ENCODE measurements around the gene STAP1.

STAP1 gene

DNA sequence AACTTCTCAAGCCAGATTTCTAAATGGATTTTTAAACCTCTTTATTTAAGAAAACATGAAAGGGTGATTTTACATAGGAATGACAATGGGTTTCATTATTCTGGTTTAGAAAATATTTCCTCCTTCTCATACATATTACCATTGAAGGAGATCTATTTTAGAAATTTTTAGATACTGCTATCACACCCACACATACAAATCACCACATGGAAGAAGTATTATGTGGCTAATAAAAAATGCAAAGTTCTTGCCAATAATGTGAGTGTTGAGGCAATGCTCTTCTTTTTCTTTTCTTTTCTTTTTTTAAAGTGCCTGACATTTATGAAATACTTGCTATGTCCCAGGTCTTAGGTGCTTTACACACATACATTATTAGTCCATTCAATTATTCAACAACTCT, 6.8 kb downstream of the STAP1 start:
- no peak; the same call in 2 of the 3 replicates for ATAC-seq
- TF ChIP-seq, protein P1, sequence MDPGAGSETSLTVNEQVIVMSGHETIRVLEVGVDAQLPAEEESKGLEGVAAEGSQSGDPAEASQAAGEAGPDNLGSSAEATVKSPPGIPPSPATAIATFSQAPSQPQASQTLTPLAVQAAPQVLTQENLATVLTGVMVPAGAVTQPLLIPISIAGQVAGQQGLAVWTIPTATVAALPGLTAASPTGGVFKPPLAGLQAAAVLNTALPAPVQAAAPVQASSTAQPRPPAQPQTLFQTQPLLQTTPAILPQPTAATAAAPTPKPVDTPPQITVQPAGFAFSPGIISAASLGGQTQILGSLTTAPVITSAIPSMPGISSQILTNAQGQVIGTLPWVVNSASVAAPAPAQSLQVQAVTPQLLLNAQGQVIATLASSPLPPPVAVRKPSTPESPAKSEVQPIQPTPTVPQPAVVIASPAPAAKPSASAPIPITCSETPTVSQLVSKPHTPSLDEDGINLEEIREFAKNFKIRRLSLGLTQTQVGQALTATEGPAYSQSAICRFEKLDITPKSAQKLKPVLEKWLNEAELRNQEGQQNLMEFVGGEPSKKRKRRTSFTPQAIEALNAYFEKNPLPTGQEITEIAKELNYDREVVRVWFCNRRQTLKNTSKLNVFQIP (CRISPR knock-in tag; IDR thresholded peaks at IDR 0.05; ENCODE audit: borderline replicate concordance, low read depth) = no peak
- TF ChIP-seq ISL1 (CRISPR knock-in tag; IDR thresholded peaks at IDR 0.05) (no peak), ARNTL (CRISPR knock-in tag; IDR thresholded peaks at IDR 0.05; ENCODE audit: borderline replicate concordance, low read depth) (no peak), ZC3H10 (CRISPR knock-in tag; IDR thresholded peaks at IDR 0.05) (no peak), TCF4 (CRISPR knock-in tag; IDR thresholded peaks at IDR 0.05; ENCODE audit: borderline replicate concordance) (no peak), ZNF8 (CRISPR knock-in tag; IDR thresholded peaks at IDR 0.05) (no peak), BACH2 (CRISPR knock-in tag; IDR thresholded peaks at IDR 0.05; ENCODE audit: borderline replicate concordance) (no peak), ZNF70 (CRISPR knock-in tag; IDR thresholded peaks at IDR 0.05) (no peak), ESRRG (CRISPR knock-in tag; IDR thresholded peaks at IDR 0.05) (no peak), ZNF565 (CRISPR knock-in tag; conservative IDR thresholded peaks at IDR 0.05; ENCODE audit: low read depth) (no peak), RARB (CRISPR knock-in tag; IDR thresholded peaks at IDR 0.05) (no peak), OSR1 (CRISPR knock-in tag; IDR thresholded peaks at IDR 0.05) (no peak), ZFP3 (CRISPR knock-in tag; IDR thresholded peaks at IDR 0.05) (no peak), CSDC2 (CRISPR knock-in tag; IDR thresholded peaks at IDR 0.05) (no peak)
- TF ChIP-seq, protein P2, sequence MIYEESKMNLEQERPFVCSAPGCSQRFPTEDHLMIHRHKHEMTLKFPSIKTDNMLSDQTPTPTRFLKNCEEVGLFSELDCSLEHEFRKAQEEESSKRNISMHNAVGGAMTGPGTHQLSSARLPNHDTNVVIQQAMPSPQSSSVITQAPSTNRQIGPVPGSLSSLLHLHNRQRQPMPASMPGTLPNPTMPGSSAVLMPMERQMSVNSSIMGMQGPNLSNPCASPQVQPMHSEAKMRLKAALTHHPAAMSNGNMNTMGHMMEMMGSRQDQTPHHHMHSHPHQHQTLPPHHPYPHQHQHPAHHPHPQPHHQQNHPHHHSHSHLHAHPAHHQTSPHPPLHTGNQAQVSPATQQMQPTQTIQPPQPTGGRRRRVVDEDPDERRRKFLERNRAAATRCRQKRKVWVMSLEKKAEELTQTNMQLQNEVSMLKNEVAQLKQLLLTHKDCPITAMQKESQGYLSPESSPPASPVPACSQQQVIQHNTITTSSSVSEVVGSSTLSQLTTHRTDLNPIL (CRISPR knock-in tag; IDR thresholded peaks at IDR 0.05; ENCODE audit: low read depth) = no peak
- TF ChIP-seq, protein P3, sequence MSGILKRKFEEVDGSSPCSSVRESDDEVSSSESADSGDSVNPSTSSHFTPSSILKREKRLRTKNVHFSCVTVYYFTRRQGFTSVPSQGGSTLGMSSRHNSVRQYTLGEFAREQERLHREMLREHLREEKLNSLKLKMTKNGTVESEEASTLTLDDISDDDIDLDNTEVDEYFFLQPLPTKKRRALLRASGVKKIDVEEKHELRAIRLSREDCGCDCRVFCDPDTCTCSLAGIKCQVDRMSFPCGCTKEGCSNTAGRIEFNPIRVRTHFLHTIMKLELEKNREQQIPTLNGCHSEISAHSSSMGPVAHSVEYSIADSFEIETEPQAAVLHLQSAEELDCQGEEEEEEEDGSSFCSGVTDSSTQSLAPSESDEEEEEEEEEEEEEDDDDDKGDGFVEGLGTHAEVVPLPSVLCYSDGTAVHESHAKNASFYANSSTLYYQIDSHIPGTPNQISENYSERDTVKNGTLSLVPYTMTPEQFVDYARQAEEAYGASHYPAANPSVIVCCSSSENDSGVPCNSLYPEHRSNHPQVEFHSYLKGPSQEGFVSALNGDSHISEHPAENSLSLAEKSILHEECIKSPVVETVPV (CRISPR knock-in tag; IDR thresholded peaks at IDR 0.05) = no peak

DNA sequence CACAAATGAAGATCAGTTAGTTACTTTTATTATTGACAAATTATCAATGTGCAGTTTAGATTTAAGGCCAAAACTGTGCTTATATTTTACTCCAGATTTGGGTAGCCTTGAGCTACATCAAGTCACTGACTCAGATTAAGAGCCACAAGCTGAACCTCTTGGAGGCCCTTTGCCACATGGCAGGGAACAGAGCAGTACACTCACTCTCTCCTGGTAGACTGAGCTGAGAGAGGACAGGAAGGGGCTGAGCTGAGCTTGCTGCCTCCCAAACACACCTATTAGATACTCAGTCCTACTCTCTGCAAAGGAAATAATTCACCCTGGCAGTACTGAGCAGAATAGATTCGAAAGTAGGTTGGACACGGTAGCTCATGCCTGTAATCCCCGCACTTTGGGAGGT, 7.8 kb downstream of the STAP1 start:
- TF ChIP-seq ZNF8 (CRISPR knock-in tag; IDR thresholded peaks at IDR 0.05) = no peak
- TF ChIP-seq ZFP3 (CRISPR knock-in tag; IDR thresholded peaks at IDR 0.05) = no peak
- TF ChIP-seq ARNTL (CRISPR knock-in tag; IDR thresholded peaks at IDR 0.05; ENCODE audit: borderline replicate concordance, low read depth) = no peak
- no peak for TF ChIP-seq RARB (CRISPR knock-in tag; IDR thresholded peaks at IDR 0.05)
- TF ChIP-seq GLIS3 (CRISPR knock-in tag; IDR thresholded peaks at IDR 0.05) = no peak
- no peak for TF ChIP-seq BACH2 (CRISPR knock-in tag; IDR thresholded peaks at IDR 0.05; ENCODE audit: borderline replicate concordance)
- TF ChIP-seq, protein P2 (CRISPR knock-in tag; IDR thresholded peaks at IDR 0.05; ENCODE audit: low read depth) = no peak
- TF ChIP-seq CSDC2 (CRISPR knock-in tag; IDR thresholded peaks at IDR 0.05) = no peak
- TF ChIP-seq, protein P3 (CRISPR knock-in tag; IDR thresholded peaks at IDR 0.05) = no peak
- TF ChIP-seq ESRRG (CRISPR knock-in tag; IDR thresholded peaks at IDR 0.05) = no peak
- no peak for TF ChIP-seq ZC3H10 (CRISPR knock-in tag; IDR thresholded peaks at IDR 0.05)
- TF ChIP-seq, protein P4, sequence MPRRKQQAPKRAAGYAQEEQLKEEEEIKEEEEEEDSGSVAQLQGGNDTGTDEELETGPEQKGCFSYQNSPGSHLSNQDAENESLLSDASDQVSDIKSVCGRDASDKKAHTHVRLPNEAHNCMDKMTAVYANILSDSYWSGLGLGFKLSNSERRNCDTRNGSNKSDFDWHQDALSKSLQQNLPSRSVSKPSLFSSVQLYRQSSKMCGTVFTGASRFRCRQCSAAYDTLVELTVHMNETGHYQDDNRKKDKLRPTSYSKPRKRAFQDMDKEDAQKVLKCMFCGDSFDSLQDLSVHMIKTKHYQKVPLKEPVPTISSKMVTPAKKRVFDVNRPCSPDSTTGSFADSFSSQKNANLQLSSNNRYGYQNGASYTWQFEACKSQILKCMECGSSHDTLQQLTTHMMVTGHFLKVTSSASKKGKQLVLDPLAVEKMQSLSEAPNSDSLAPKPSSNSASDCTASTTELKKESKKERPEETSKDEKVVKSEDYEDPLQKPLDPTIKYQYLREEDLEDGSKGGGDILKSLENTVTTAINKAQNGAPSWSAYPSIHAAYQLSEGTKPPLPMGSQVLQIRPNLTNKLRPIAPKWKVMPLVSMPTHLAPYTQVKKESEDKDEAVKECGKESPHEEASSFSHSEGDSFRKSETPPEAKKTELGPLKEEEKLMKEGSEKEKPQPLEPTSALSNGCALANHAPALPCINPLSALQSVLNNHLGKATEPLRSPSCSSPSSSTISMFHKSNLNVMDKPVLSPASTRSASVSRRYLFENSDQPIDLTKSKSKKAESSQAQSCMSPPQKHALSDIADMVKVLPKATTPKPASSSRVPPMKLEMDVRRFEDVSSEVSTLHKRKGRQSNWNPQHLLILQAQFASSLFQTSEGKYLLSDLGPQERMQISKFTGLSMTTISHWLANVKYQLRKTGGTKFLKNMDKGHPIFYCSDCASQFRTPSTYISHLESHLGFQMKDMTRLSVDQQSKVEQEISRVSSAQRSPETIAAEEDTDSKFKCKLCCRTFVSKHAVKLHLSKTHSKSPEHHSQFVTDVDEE (CRISPR knock-in tag; IDR thresholded peaks at IDR 0.05) = no peak
- no peak for TF ChIP-seq OSR1 (CRISPR knock-in tag; IDR thresholded peaks at IDR 0.05)
- TF ChIP-seq, protein P5, sequence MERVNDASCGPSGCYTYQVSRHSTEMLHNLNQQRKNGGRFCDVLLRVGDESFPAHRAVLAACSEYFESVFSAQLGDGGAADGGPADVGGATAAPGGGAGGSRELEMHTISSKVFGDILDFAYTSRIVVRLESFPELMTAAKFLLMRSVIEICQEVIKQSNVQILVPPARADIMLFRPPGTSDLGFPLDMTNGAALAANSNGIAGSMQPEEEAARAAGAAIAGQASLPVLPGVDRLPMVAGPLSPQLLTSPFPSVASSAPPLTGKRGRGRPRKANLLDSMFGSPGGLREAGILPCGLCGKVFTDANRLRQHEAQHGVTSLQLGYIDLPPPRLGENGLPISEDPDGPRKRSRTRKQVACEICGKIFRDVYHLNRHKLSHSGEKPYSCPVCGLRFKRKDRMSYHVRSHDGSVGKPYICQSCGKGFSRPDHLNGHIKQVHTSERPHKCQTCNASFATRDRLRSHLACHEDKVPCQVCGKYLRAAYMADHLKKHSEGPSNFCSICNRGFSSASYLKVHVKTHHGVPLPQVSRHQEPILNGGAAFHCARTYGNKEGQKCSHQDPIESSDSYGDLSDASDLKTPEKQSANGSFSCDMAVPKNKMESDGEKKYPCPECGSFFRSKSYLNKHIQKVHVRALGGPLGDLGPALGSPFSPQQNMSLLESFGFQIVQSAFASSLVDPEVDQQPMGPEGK (CRISPR knock-in tag; IDR thresholded peaks at IDR 0.05; ENCODE audit: borderline replicate concordance) = no peak
- no peak for ATAC-seq

Data from SK-N-SH treated with all-trans-retinoic acid at 6 μM for 48 hours (cell line).